Esophagus squamous epithelium (tissue), 4 donors: ENCODE measurements around the gene OVCA2.

Source experiments
- CTCF ChIP-seq, 6 experiments: fragments of 450-650 bp in 4 of 6; fragments of 200-600 bp in 2 of 6; sonication (generic) in 2 of 6; IDR thresholded peaks; one replicate each; pipeline ENCODE4 v1.5.1; 2016 to 2019; ENCODE audit warnings: antibody characterized with exemption in 6 of 6, mild to moderate bottlenecking in 4 of 6, moderate library complexity in 4 of 6
- POLR2A ChIP-seq, 4 donors: fragments of 450-650 bp; IDR thresholded peaks; one replicate each; pipeline ENCODE4 v1.6.1; 2017; ENCODE audit warnings: antibody characterized with exemption in 4 of 4, mild to moderate bottlenecking in 4 of 4, moderate library complexity in 3 of 4

- TF ChIP-seq CTCF (IDR thresholded peaks at IDR 0.05) (no peak), POLR2A (IDR thresholded peaks at IDR 0.05) (no peak)
Measured at GRCh38 chr17:2051061-2051932, 9.5 kb downstream of the OVCA2 start.
